LNCAP (cell line): ENCODE results near the gene NUMB.

ENCODE experiments used
- CTCF ChIP-seq: fragments of 450-650 bp; IDR thresholded peaks from 2 replicates; pipeline ENCODE4 v1.5.1; 2017; ENCODE audit warnings: mild to moderate bottlenecking

Gene NUMB

GRCh38 chr14:73365727-73366126, 92.6 kb downstream of the NUMB start:
- TF ChIP-seq CTCF, result no peak

GRCh38 chr14:73364559-73364958, 93.8 kb downstream of the NUMB start:
- TF ChIP-seq CTCF, result no peak

- TF ChIP-seq CTCF, result no peak
Measured at GRCh38 chr14:73359445-73359844, 98.9 kb downstream of the NUMB start.

GRCh38 chr14:73358187-73358586, 100.2 kb downstream of the NUMB start:
- TF ChIP-seq CTCF, result no peak

- no peak for TF ChIP-seq CTCF
Measured at GRCh38 chr14:73344319-73344718, 114.0 kb downstream of the NUMB start.

GRCh38 chr14:73342670-73343069, 115.7 kb downstream of the NUMB start:
- no peak for TF ChIP-seq CTCF

GRCh38 chr14:73339846-73340595, 118.3 kb downstream of the NUMB start:
- no peak for TF ChIP-seq CTCF

- TF ChIP-seq CTCF, result no peak
Measured at GRCh38 chr14:73339206-73339605, 119.1 kb downstream of the NUMB start.
